ENCODE results near the gene TCEAL9. TPM values are rescaled to one million over a fixed set of nuclear protein-coding genes. Genes with fewer than 3 reads are reported as not detected.

The TCEAL9 gene
- total and polyA plus RNA-seq, 12 donors: 14.8 to 56.9 (median 24.8) TPM

GRCh38 chrX:103393487-103393886 is 37.2 kb downstream of the TCEAL9 start:
- no peak for TF ChIP-seq CTCF (IDR thresholded peaks at IDR 0.05)
- H3K27ac ChIP-seq: no peak overlapping the region
- peaks cover 0 to 43% (median 0%) of the 10 kb centered on the region in 7 donors for H3K27me3 ChIP-seq
- no peaks in the 10 kb centered on the region for H3K9me3 ChIP-seq
- intact Hi-C loops (cut with DNase I): no loop called here
- no peak overlapping the region for H3K4me3 ChIP-seq
- no peak for DNase-seq
- H3K4me1 ChIP-seq: no peaks in the 10 kb centered on the region
- WGBS, 2 donors: 80 to 84% methylated on average over 3 of the region's 3 CpGs
- H3K36me3 ChIP-seq: no peaks in the 10 kb centered on the region
- no peak for ATAC-seq

DNA sequence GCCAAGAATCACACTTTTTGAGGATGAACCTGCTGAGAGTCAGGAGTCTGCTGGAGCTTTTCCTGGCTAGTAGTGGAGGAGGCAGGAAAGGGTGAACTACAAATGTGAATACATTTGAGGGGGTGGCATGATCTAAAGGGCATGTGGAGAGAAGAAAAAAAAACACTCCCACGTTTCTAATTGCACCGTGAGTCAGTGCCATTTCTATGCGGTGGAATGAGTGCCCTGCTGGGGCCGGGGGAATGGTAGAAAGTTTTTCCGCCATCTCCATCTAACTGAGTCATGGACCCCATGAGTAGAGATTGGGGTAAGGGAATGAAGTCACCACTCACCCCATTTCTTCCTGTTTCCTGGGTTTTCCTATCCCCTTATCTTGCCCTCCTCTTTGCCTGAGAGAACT is 39.9 kb downstream of the TCEAL9 start:
- H3K4me3 ChIP-seq: no peak overlapping the region
- 73 to 78% methylated on average over 4 to 5 of the region's 5 CpGs for WGBS, 2 donors
- H3K27me3 ChIP-seq: peaks cover 0 to 29% (median 0%) of the 10 kb centered on the region in 7 donors
- H3K9me3 ChIP-seq: no peaks in the 10 kb centered on the region
- intact Hi-C loops (cut with DNase I): no loop called here
- H3K36me3 ChIP-seq: no peaks in the 10 kb centered on the region
- H3K27ac ChIP-seq: no peak overlapping the region
- no peak for TF ChIP-seq CTCF (IDR thresholded peaks at IDR 0.05)
- ATAC-seq (no peak), DNase-seq (no peak)
- H3K4me1 ChIP-seq: no peaks in the 10 kb centered on the region

DNA sequence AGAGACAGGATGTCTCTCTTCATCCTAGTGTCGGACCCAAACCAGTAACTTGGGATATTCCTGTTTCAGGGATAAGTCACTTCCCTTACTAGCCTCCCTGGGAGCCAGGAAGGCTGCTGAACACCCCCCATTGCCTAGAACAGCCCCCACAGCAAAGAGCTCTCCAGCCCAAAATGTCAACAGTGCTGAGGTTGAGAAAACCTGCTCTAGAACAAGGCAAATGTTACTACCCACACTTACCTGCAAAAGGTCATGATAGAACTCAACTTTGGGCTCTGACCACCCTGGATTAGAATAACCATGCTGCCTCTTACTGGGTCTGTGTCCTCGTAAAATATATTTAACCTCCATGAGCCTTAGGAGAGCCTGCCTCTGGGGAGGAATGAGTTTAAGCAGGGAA is 40.4 kb downstream of the TCEAL9 start:
- no peak for ATAC-seq
- no peaks in the 10 kb centered on the region for H3K4me1 ChIP-seq
- no peak for DNase-seq
- intact Hi-C loops (cut with DNase I): no loop called here
- no peak overlapping the region for H3K27ac ChIP-seq
- no peak overlapping the region for H3K4me3 ChIP-seq
- 57 to 72% methylated on average over 2 of the region's 2 CpGs for WGBS, 2 donors
- H3K36me3 ChIP-seq: no peaks in the 10 kb centered on the region
- H3K9me3 ChIP-seq: no peaks in the 10 kb centered on the region
- no peak for TF ChIP-seq CTCF (IDR thresholded peaks at IDR 0.05)
- H3K27me3 ChIP-seq: peaks cover 0 to 29% (median 0%) of the 10 kb centered on the region in 7 donors

- H3K4me3 ChIP-seq: no peak overlapping the region
- H3K27ac ChIP-seq: peak overlapping the region in 1 of 10 donors; percentile 15
- H3K27me3 ChIP-seq: peaks cover 0 to 36% (median 0%) of the 10 kb centered on the region in 7 donors
- no peak for ATAC-seq
- no peaks in the 10 kb centered on the region for H3K9me3 ChIP-seq
- 87 to 92% methylated on average over 4 of the region's 4 CpGs for WGBS, 2 donors
- no peak for TF ChIP-seq CTCF (IDR thresholded peaks at IDR 0.05)
- no peak for DNase-seq
- H3K4me1 ChIP-seq: no peaks in the 10 kb centered on the region
- intact Hi-C loops (cut with DNase I): no loop called here
- no peaks in the 10 kb centered on the region for H3K36me3 ChIP-seq
Measured at GRCh38 chrX:103397707-103398106, 41.4 kb downstream of the TCEAL9 start.
